Right lobe of liver (tissue), 6 donors: ENCODE data around the gene LGI1. TPM values are rescaled to one million over a fixed set of nuclear protein-coding genes. Genes with fewer than 3 reads are reported as not detected.

Source experiments
- ATAC-seq, 4 donors: fragments of 200-7000 bp; cut with Tn5 transposase; one replicate each; pipeline ENCODE4 v1.9.1; 2020; ENCODE audit warnings: mild to moderate bottlenecking in 4 of 4, moderate library complexity in 4 of 4
- DNase-seq, 3 donors: peaks; one replicate each; pipeline ENCODE4 v3.0.0-alpha.2; 2020
- H3K27ac ChIP-seq, 3 donors: fragments of 200-600 bp; one replicate each; pipeline ENCODE4 v1.8.0; 2022
- H3K27me3 ChIP-seq, 2 donors: fragments of 200-600 bp; one replicate each; pipeline ENCODE4 v1.8.0; 2022
- H3K36me3 ChIP-seq, 4 donors: fragments of 200-600 bp; sonication (generic) in 1 of 4; one replicate each; pipeline versions ENCODE4 v1.5.1 to v1.8.0; 2017 to 2022; ENCODE audit warnings: control low read depth in 1 of 4
- H3K4me1 ChIP-seq, 4 donors: fragments of 200-600 bp; sonication (generic) in 1 of 4; one replicate each; pipeline versions ENCODE4 v1.5.1 to v1.8.0; 2017 to 2022; ENCODE audit warnings: control low read depth in 1 of 4
- H3K4me3 ChIP-seq, 3 donors: fragments of 200-600 bp; one replicate each; pipeline ENCODE4 v1.8.0; 2022
- H3K9me3 ChIP-seq, 4 donors: fragments of 200-600 bp; sonication (generic) in 1 of 4; one replicate each; pipeline versions ENCODE4 v1.5.1 to v1.8.0; 2017 to 2022; ENCODE audit warnings: control low read depth in 1 of 4
- CTCF ChIP-seq, 4 donors: fragments of 200-600 bp in 3 of 4; fragments of 450-650 bp in 1 of 4; IDR thresholded peaks; one replicate each; pipeline versions ENCODE4 v1.5.1 to v1.8.0; 2016 to 2022; ENCODE audit warnings: antibody characterized with exemption in 4 of 4, mild to moderate bottlenecking in 2 of 4
- POLR2A ChIP-seq: fragments of 450-650 bp; IDR thresholded peaks from one replicate; pipeline ENCODE4 v1.6.1; 2017; ENCODE audit warnings: antibody characterized with exemption, mild to moderate bottlenecking
- WGBS: methylation state at CpG from one replicate; pipeline ENCODE4 v1.1.6; 2018; ENCODE audit warnings: low coverage, low lambda C conversion rate; ENCODE audit not compliant: insufficient coverage; ENCODE audit errors: missing lambda C conversion rate; 5-methylcytosine and 5-hydroxymethylcytosine counted together
- intact Hi-C, 2 donors: fragments of 100-400 bp; cut with DNase I; formaldehyde crosslinking; loops; one replicate each; pipeline versions ENCODE4 v1.11.2 to v1.14.1; 2022
- total RNA-seq, 6 experiments: library from RNA; depleted of rRNA in 2 of 6; stranded (reverse); fragments of >200 nt in 2 of 6; fragmentation: NEBNext Ultra II Directional in 3 of 6; extraction: Animal tissue kit (Norgen Biotek cat#: 25700) in 3 of 6; gene quantifications; one replicate each; pipeline versions ENCODE4 v1.1.0 to v1.2.4, GENCODE V29; 2016 to 2023
- donor health status: DM: no; HTN: yes; CAD: no.
- donor health status: DM: no; HTN: no; CAD: no.
- donor health status: DM: no; HTN: no; CAD: no.
- donor health status: DM: no; HTN: yes; CAD: no.
- donor health status: DM: no; HTN: yes; CAD: no.

LGI1 gene
- total RNA-seq, 6 experiments from 2014 or later = 0.22 to 2.3 (median 0.86) TPM; not detected in 1

- TF ChIP-seq CTCF (IDR thresholded peaks at IDR 0.05) = no peak
- no peak for TF ChIP-seq POLR2A
Observed at GRCh38 chr10:93767724-93768399, 10.1 kb downstream of the LGI1 start.

GRCh38 chr10:93768892-93769291 is 11.2 kb downstream of the LGI1 start:
- Histone ChIP-seq H3K4me3 (no peak overlapping the region), H3K27ac (no peak overlapping the region), H3K4me1 (peaks cover 0 to 50% (median 16%) of the 10 kb centered on the region in 4 donors), H3K27me3 (no peaks in the 10 kb centered on the region), H3K9me3 (peaks cover 0 to 2% (median 0%) of the 10 kb centered on the region in 4 donors), H3K36me3 (no peaks in the 10 kb centered on the region)
- no peak for TF ChIP-seq POLR2A
- TF ChIP-seq CTCF (IDR thresholded peaks at IDR 0.05) = no peak
- intact Hi-C loops = no loop called here
- no peak for DNase-seq
- no peak for ATAC-seq

More at GRCh38 chr10:93767724-93768399, 10.1 kb downstream of the LGI1 start:
- Histone ChIP-seq H3K4me1 (peaks cover 0 to 42% (median 11%) of the 10 kb centered on the region in 4 donors), H3K9me3 (peaks cover 0 to 2% (median 0%) of the 10 kb centered on the region in 4 donors), H3K36me3 (no peaks in the 10 kb centered on the region), H3K27me3 (no peaks in the 10 kb centered on the region), H3K4me3 (no peak overlapping the region), H3K27ac (peak overlapping the region; percentile 17 to 41 (median 40))
- ATAC-seq = peak; percentile 66 to 83 (median 74)
- no peak for DNase-seq
- WGBS = 24% methylated on average over 5 of the region's 5 CpGs
- intact Hi-C loops = no loop called here

- Histone ChIP-seq H3K4me1 (peaks cover 0 to 72% (median 22%) of the 10 kb centered on the region in 4 donors), H3K27me3 (no peaks in the 10 kb centered on the region), H3K9me3 (peaks cover 0 to 2% (median 0%) of the 10 kb centered on the region in 4 donors), H3K27ac (no peak overlapping the region), H3K36me3 (no peaks in the 10 kb centered on the region), H3K4me3 (no peak overlapping the region)
- 52% methylated on average over 7 of the region's 7 CpGs for WGBS
- ATAC-seq (no peak), DNase-seq (no peak)
- intact Hi-C loops = no loop called here
- TF ChIP-seq CTCF (IDR thresholded peaks at IDR 0.05) (no peak), POLR2A (no peak)
Observed at GRCh38 chr10:93771354-93771753, 13.6 kb downstream of the LGI1 start.

- no peak overlapping the region for H3K4me3 ChIP-seq
- peak overlapping the region in 2 of 3 donors; percentile 75 to 76 for H3K27ac ChIP-seq
- DNase-seq (peak in 1 of 3 donors; percentile 60), ATAC-seq (peak; percentile 7 to 55 (median 32))
- TF ChIP-seq CTCF (IDR thresholded peaks at IDR 0.05) (no peak), POLR2A (no peak)
- peaks cover 0 to 67% (median 26%) of the 10 kb centered on the region in 4 donors for H3K4me1 ChIP-seq
- intact Hi-C loops = no loop called here
- WGBS = 47% methylated on average over 5 of the region's 5 CpGs
- H3K36me3 ChIP-seq = no peaks in the 10 kb centered on the region
- peaks cover 0 to 2% (median 0%) of the 10 kb centered on the region in 4 donors for H3K9me3 ChIP-seq
- no peaks in the 10 kb centered on the region for H3K27me3 ChIP-seq
Observed at GRCh38 chr10:93773120-93773519, 15.4 kb downstream of the LGI1 start.
